CD4-positive, CD25-positive, alpha-beta regulatory T cell (primary cell): ENCODE results near the gene RNU4-1. TPM values are rescaled to one million over a fixed set of nuclear protein-coding genes. Genes with fewer than 3 reads are reported as not detected.

ENCODE experiments used
- ATAC-seq, 2 donors: fragments of 150-1000 bp; cut with Tn5 transposase; one replicate each; pipeline ENCODE4 v1.10.0; 2021; ENCODE audit warnings: low read depth in 2 of 2, moderate number of reproducible peaks in 2 of 2, moderate library complexity in 1 of 2
- DNase-seq, 3 donors: peaks; one replicate each; pipeline versions ENCODE4 v3.0.0 to v3.0.0-alpha.2; 2012 to 2022; ENCODE audit warnings: mixed read lengths in 1 of 3
- H3K27ac ChIP-seq: one replicate; pipeline ENCODE4 v1.7.0; 2013; ENCODE audit warnings: mild to moderate bottlenecking, low read length; ENCODE audit not compliant: insufficient read depth, poor library complexity, severe bottlenecking
- H3K27me3 ChIP-seq: one replicate; pipeline ENCODE4 v1.7.0; 2013; ENCODE audit warnings: low read length; ENCODE audit not compliant: control insufficient read depth, insufficient read depth
- H3K36me3 ChIP-seq: one replicate; pipeline ENCODE4 v1.7.0; 2013; ENCODE audit warnings: mild to moderate bottlenecking, low read length, moderate library complexity; ENCODE audit not compliant: control insufficient read depth, insufficient read depth
- H3K4me1 ChIP-seq: 2 replicates; pipeline ENCODE4 v1.7.0; 2013; ENCODE audit warnings: mild to moderate bottlenecking, low read length; ENCODE audit not compliant: insufficient read depth, control insufficient read depth, poor library complexity, severe bottlenecking
- H3K4me3 ChIP-seq: one replicate; pipeline ENCODE4 v1.7.0; 2013; ENCODE audit warnings: low read depth, mild to moderate bottlenecking, low read length, moderate library complexity
- H3K9me3 ChIP-seq, 2 experiments: 1 replicate in 1 of 2; 2 replicates in 1 of 2; pipeline ENCODE4 v1.7.0; 2013; ENCODE audit warnings: low read length in 2 of 2, mild to moderate bottlenecking in 1 of 2, moderate library complexity in 1 of 2; ENCODE audit not compliant: control insufficient read depth in 2 of 2
- H3K27ac Mint-ChIP-seq, 3 donors: one replicate each; pipeline ENCODE4 v1.8.0; 2020 to 2022; ENCODE audit warnings: mild to moderate bottlenecking in 3 of 3, mixed read lengths in 3 of 3, moderate library complexity in 2 of 3
- H3K27me3 Mint-ChIP-seq: one replicate; pipeline ENCODE4 v1.8.0; 2022; ENCODE audit warnings: mild to moderate bottlenecking, mixed read lengths
- H3K36me3 Mint-ChIP-seq: one replicate; pipeline ENCODE4 v1.8.0; 2020; ENCODE audit warnings: mixed read lengths
- H3K4me1 Mint-ChIP-seq, 4 donors: one replicate each; pipeline ENCODE4 v1.8.0; 2020 to 2022; ENCODE audit warnings: mixed read lengths in 4 of 4, mild to moderate bottlenecking in 1 of 4
- H3K4me3 Mint-ChIP-seq, 4 donors: one replicate each; pipeline ENCODE4 v1.8.0; 2020 to 2022; ENCODE audit warnings: mild to moderate bottlenecking in 4 of 4, mixed read lengths in 4 of 4, moderate library complexity in 3 of 4
- H3K9me3 Mint-ChIP-seq, 7 donors: one replicate each; pipeline ENCODE4 v1.8.0; 2020 to 2022; ENCODE audit warnings: mixed read lengths in 7 of 7, mild to moderate bottlenecking in 3 of 7, moderate library complexity in 2 of 7
- polyA plus RNA-seq, 4 donors: library from polyadenylated mRNA; unstranded; fragments of 300-500 nt; fragmentation: Illumina TruSeq; gene quantifications; one replicate each; pipeline ENCODE4 v1.2.3, GENCODE V29; 2021
- total RNA-seq: library from RNA; stranded (reverse); gene quantifications from one replicate; pipeline ENCODE4 v1.2.3, GENCODE V29; 2022

The RNU4-1 gene
- total and polyA plus RNA-seq, 5 donors from 2014 or later: 1,793 TPM; not detected in 4

GRCh38 chr12:120332041-120332440, 39.0 kb upstream of the RNU4-1 start:
- Histone ChIP-seq H3K9me3 (peaks cover 0 to 4% of the 10 kb centered on the region in 2 experiments), H3K4me1 (no peaks in the 10 kb centered on the region), H3K27ac (no peak overlapping the region), H3K27me3 (no peaks in the 10 kb centered on the region), H3K36me3 (no peaks in the 10 kb centered on the region), H3K4me3 (no peak overlapping the region)
- Mint-ChIP-seq H3K4me3 (no peak overlapping the region), H3K36me3 (peaks cover 3% of the 10 kb centered on the region), H3K4me1 (no peaks in the 10 kb centered on the region), H3K9me3 (peaks cover 0 to 6% (median 0%) of the 10 kb centered on the region in 7 donors), H3K27me3 (peaks cover 29% of the 10 kb centered on the region), H3K27ac (no peak overlapping the region)
- ATAC-seq: no peak
- no peak for DNase-seq

DNA sequence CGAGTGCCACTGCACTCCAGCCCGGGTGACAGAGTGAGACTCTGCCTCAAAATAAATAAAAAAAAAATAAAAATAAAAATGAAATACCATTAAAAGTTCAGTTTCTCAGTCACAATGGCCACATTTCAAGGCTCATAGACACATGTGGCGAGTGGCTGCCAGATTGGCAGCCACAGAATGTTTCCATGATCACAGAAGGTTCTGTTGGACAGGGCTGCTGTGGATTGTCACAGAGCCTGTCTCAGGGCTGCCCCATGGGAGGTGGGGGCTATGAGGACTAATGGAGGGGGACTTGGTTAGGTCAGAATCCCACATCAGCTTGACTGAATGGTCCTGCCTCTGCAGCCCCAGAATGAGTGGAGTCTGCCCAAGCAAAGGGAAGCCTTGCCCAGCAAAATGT, 38.4 kb upstream of the RNU4-1 start:
- no peak overlapping the region for H3K27ac ChIP-seq
- no peak overlapping the region for H3K4me3 Mint-ChIP-seq
- H3K4me1 ChIP-seq: no peaks in the 10 kb centered on the region
- no peaks in the 10 kb centered on the region for H3K36me3 Mint-ChIP-seq
- peaks cover 29% of the 10 kb centered on the region for H3K27me3 Mint-ChIP-seq
- no peaks in the 10 kb centered on the region for H3K9me3 ChIP-seq
- no peak for DNase-seq
- no peak for ATAC-seq
- no peaks in the 10 kb centered on the region for H3K27me3 ChIP-seq
- no peak overlapping the region for H3K27ac Mint-ChIP-seq
- H3K9me3 Mint-ChIP-seq: peaks cover 0 to 5% (median 0%) of the 10 kb centered on the region in 7 donors
- no peaks in the 10 kb centered on the region for H3K36me3 ChIP-seq
- no peaks in the 10 kb centered on the region for H3K4me1 Mint-ChIP-seq
- no peak overlapping the region for H3K4me3 ChIP-seq

- no peak overlapping the region for H3K27ac ChIP-seq
- H3K36me3 ChIP-seq: no peaks in the 10 kb centered on the region
- DNase-seq: no peak
- H3K4me1 ChIP-seq: peaks cover 4% of the 10 kb centered on the region
- Mint-ChIP-seq H3K9me3 (no peaks in the 10 kb centered on the region), H3K4me1 (peaks cover 0 to 8% (median 4%) of the 10 kb centered on the region in 4 donors), H3K4me3 (peak overlapping the region in 1 of 4 donors; percentile 25), H3K27me3 (peaks cover 29% of the 10 kb centered on the region), H3K27ac (no peak overlapping the region), H3K36me3 (no peaks in the 10 kb centered on the region)
- no peaks in the 10 kb centered on the region for H3K27me3 ChIP-seq
- no peaks in the 10 kb centered on the region for H3K9me3 ChIP-seq
- H3K4me3 ChIP-seq: no peak overlapping the region
- no peak for ATAC-seq
These were observed 35.2 kb upstream of the RNU4-1 start for GRCh38 chr12:120328228-120328627.

DNA sequence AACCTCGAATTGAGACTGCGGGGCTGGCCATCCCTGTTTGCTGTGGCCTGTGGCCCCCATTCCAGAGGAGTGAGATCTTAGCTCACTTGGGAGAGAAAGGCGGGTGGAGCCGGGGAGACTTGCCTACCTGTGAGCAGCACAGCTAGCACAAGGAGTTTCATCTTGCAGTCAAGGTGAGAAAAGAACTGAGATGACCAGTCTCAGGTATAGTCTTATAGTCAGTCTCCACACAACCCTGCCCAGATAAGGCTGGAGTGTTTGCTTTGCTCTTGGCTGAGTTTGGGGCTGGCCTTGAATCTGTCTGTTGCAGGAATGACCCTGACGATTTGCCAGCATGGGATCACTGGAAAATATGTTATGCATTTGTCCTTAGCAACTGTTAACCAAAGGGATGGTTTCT, 34.6 kb upstream of the RNU4-1 start, which contains the start of gene PLA2G1B:
PLA2G1B (minus strand) TSS at position 187 of the 400 bp plus-strand sequence; CDS start at position 161, 26 bp downstream.
- peaks cover 0 to 8% (median 4%) of the 10 kb centered on the region in 4 donors for H3K4me1 Mint-ChIP-seq
- no peaks in the 10 kb centered on the region for H3K36me3 ChIP-seq
- peaks cover 4% of the 10 kb centered on the region for H3K4me1 ChIP-seq
- H3K27me3 Mint-ChIP-seq: peaks cover 25% of the 10 kb centered on the region
- no peaks in the 10 kb centered on the region for H3K9me3 ChIP-seq
- H3K36me3 Mint-ChIP-seq: no peaks in the 10 kb centered on the region
- no peak within 1 kb of the TSS for H3K4me3 ChIP-seq
- H3K4me3 Mint-ChIP-seq: peak within 1 kb of the TSS in 2 of 4 donors; percentile 25 to 71
- no peaks in the 10 kb centered on the region for H3K9me3 Mint-ChIP-seq
- H3K27ac ChIP-seq: no peak within 1 kb of the TSS
- H3K27ac Mint-ChIP-seq: no peak within 1 kb of the TSS
- no peak for ATAC-seq
- no peak for DNase-seq
- H3K27me3 ChIP-seq: no peaks in the 10 kb centered on the region

DNA sequence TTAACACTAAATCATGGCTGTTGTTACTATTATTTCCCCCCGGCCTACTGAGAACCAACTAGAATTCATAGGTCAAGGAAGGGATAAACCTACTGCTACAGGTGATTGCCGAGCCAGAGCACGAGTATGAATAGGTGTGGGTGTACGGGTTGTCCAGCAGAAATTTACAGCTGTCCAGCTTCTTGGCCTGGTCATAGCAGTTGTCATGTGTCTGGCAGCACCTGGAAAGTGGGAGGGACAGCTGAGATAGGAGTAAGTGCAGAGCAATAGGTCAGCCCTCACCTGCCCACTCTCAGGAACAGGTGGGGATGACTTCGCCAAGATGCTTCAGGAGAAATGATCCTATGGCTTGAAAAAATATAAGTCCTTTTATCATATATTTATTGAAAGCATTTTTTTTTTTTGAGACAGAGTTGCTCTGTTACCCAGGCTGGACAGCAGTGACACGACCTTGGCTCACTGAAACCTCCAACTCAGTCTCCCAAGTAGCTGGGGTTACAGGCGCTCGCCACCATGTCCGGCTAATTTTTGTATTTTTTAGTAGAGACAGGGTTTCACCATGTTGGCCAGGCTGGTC, 31.9 kb upstream of the RNU4-1 start:
- Histone ChIP-seq H3K9me3 (no peaks in the 10 kb centered on the region), H3K27ac (no peak overlapping the region), H3K36me3 (no peaks in the 10 kb centered on the region), H3K4me3 (no peak overlapping the region), H3K4me1 (peaks cover 4% of the 10 kb centered on the region), H3K27me3 (no peaks in the 10 kb centered on the region)
- peaks cover 25% of the 10 kb centered on the region for H3K27me3 Mint-ChIP-seq
- peak overlapping the region in 1 of 3 donors; percentile 94 for H3K27ac Mint-ChIP-seq
- peak overlapping the region in 3 of 4 donors; percentile 52 to 93 (median 90) for H3K4me3 Mint-ChIP-seq
- H3K4me1 Mint-ChIP-seq: peaks cover 0 to 8% (median 4%) of the 10 kb centered on the region in 4 donors
- DNase-seq (no peak), ATAC-seq (no peak)
- H3K9me3 Mint-ChIP-seq: no peaks in the 10 kb centered on the region
- no peaks in the 10 kb centered on the region for H3K36me3 Mint-ChIP-seq

GRCh38 chr12:120323772-120324171, 30.7 kb upstream of the RNU4-1 start:
- H3K9me3 ChIP-seq: no peaks in the 10 kb centered on the region
- peak overlapping the region in 1 of 3 donors; percentile 48 for H3K27ac Mint-ChIP-seq
- peaks cover 0 to 8% (median 4%) of the 10 kb centered on the region in 4 donors for H3K4me1 Mint-ChIP-seq
- peak overlapping the region in 1 of 4 donors; percentile 84 for H3K4me3 Mint-ChIP-seq
- no peak for DNase-seq
- peaks cover 20% of the 10 kb centered on the region for H3K27me3 Mint-ChIP-seq
- no peaks in the 10 kb centered on the region for H3K9me3 Mint-ChIP-seq
- no peaks in the 10 kb centered on the region for H3K36me3 Mint-ChIP-seq
- H3K27ac ChIP-seq: no peak overlapping the region
- no peak for ATAC-seq
- no peaks in the 10 kb centered on the region for H3K27me3 ChIP-seq
- no peaks in the 10 kb centered on the region for H3K36me3 ChIP-seq
- H3K4me3 ChIP-seq: no peak overlapping the region
- peaks cover 4% of the 10 kb centered on the region for H3K4me1 ChIP-seq

DNA sequence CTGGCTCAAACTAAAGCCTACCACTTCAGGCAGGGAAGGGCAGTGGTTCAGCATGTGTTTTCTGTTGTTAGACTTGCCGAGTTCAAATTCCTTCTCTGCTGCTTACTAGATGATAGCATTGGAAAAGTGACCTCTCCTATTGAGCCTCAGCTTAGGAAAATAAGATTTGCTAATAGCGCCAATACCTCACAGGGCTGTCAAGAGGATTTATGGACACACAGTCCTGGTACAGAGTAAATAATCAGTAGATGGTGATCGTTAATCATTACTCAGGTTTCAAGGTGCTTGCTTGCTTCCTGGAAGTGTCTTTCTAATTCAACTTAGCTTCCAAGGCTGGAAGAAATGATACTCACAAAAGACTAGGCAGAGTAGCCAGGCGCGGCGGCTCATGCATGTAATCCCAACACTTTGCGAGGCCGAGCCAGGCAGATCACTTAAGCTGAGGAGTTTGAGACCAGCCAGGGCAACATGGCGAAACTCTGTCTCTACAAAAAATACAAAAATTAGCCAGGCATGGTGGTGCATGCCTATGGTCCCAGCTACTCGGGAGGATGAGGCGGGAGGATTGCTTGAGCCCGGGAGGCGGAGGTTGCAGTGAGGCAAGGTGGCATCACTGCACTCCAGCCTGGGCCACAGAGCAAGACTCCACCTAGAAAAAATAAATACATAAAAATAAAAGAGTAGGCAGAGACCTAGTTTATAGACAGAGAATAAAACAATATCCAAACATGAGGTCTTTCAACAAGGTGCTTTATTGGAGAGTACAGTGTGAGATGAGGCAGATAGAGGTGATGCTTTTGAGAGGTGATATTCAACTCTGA, 28.6 kb upstream of the RNU4-1 start:
- H3K9me3 Mint-ChIP-seq: peaks cover 0 to 1% (median 0%) of the 10 kb centered on the region in 7 donors
- no peaks in the 10 kb centered on the region for H3K27me3 ChIP-seq
- ATAC-seq (no peak), DNase-seq (no peak)
- peaks cover 8 to 21% (median 16%) of the 10 kb centered on the region in 4 donors for H3K4me1 Mint-ChIP-seq
- H3K27me3 Mint-ChIP-seq: peaks cover 13% of the 10 kb centered on the region
- H3K27ac Mint-ChIP-seq: peak overlapping the region in 1 of 3 donors; percentile 23
- no peaks in the 10 kb centered on the region for H3K9me3 ChIP-seq
- H3K36me3 ChIP-seq: no peaks in the 10 kb centered on the region
- H3K36me3 Mint-ChIP-seq: no peaks in the 10 kb centered on the region
- no peak overlapping the region for H3K4me3 ChIP-seq
- H3K27ac ChIP-seq: no peak overlapping the region
- H3K4me3 Mint-ChIP-seq: no peak overlapping the region
- H3K4me1 ChIP-seq: peaks cover 11% of the 10 kb centered on the region
